Sigmoid colon (tissue), 7 donors: ENCODE data around the gene EFCAB10. TPM values are rescaled to one million over a fixed set of nuclear protein-coding genes. Genes with fewer than 3 reads are reported as not detected.

ENCODE experiments used
- DNase-seq: peaks from one replicate; pipeline ENCODE4 v3.0.0-alpha.2; 2019
- H3K27ac ChIP-seq, 4 donors: fragments of 200-600 bp; sonication (generic); one replicate each; pipeline ENCODE4 v1.5.1; 2016 to 2019; ENCODE audit warnings: mild to moderate bottlenecking in 1 of 4
- H3K27me3 ChIP-seq, 3 donors: fragments of 200-600 bp; sonication (generic); one replicate each; pipeline ENCODE4 v1.5.1; 2019; ENCODE audit warnings: mild to moderate bottlenecking in 1 of 3
- H3K36me3 ChIP-seq, 4 donors: fragments of 200-600 bp; sonication (generic); one replicate each; pipeline ENCODE4 v1.5.1; 2016 to 2019
- H3K4me1 ChIP-seq, 4 donors: fragments of 200-600 bp; sonication (generic); one replicate each; pipeline ENCODE4 v1.5.1; 2017 to 2019
- H3K4me3 ChIP-seq, 4 donors: fragments of 200-600 bp; sonication (generic); one replicate each; pipeline ENCODE4 v1.5.1; 2017 to 2019; ENCODE audit warnings: mild to moderate bottlenecking in 2 of 4, moderate library complexity in 1 of 4
- H3K9me3 ChIP-seq, 4 donors: fragments of 200-600 bp in 3 of 4; sonication (generic) in 3 of 4; one replicate each; pipeline versions ENCODE4 v1.5.1 to v1.6.1; 2013 to 2019
- CTCF ChIP-seq, 4 experiments: fragments of 450-650 bp in 3 of 4; fragments of 200-600 bp in 1 of 4; IDR thresholded peaks; one replicate each; pipeline ENCODE4 v1.5.1; 2016 to 2019; ENCODE audit warnings: antibody characterized with exemption in 4 of 4, mild to moderate bottlenecking in 3 of 4, moderate library complexity in 2 of 4
- EP300 ChIP-seq, 4 donors: sonication (generic); formaldehyde crosslinking; IDR thresholded peaks; one replicate each; pipeline ENCODE4 v1.6.1; 2017; ENCODE audit warnings: antibody characterized with exemption in 4 of 4
- POLR2A ChIP-seq, 2 donors: fragments of 450-650 bp; IDR thresholded peaks; one replicate each; pipeline ENCODE4 v1.6.1; 2016; ENCODE audit warnings: antibody characterized with exemption in 2 of 2, mild to moderate bottlenecking in 2 of 2, moderate library complexity in 2 of 2
- POLR2AphosphoS5 ChIP-seq, 4 donors: sonication (generic); formaldehyde crosslinking; IDR thresholded peaks; one replicate each; pipeline ENCODE4 v1.6.1; 2017; ENCODE audit warnings: antibody characterized with exemption in 4 of 4
- WGBS, 2 donors: extraction: QIAGEN DNeasy Blood & Tissue Kit; methylation state at CpG; one replicate each; pipeline ENCODE4 v1.1.7; 2013; 5-methylcytosine and 5-hydroxymethylcytosine counted together
- intact Hi-C: fragments of 100-400 bp; cut with DNase I; formaldehyde crosslinking; loops from one replicate; pipeline ENCODE4 v1.15.1; 2023
- polyA plus RNA-seq, 3 donors: library from polyadenylated mRNA; stranded (reverse); fragments of 200-250 nt; gene quantifications; one replicate each; pipeline ENCODE4 v1.2.3, GENCODE V29; 2013
- total RNA-seq, 4 donors: library from RNA; depleted of rRNA; stranded (reverse); fragments of >200 nt; gene quantifications; one replicate each; pipeline ENCODE4 v1.1.0, GENCODE V29; 2016
- donor health status: healthy with polysubstance abuse.
- donor health status: Bipolar disorder and iron deficiency.
- donor health status: healthy.

The EFCAB10 gene
- total and polyA plus RNA-seq, 7 donors, result 0.13 TPM; not detected in 6

DNA sequence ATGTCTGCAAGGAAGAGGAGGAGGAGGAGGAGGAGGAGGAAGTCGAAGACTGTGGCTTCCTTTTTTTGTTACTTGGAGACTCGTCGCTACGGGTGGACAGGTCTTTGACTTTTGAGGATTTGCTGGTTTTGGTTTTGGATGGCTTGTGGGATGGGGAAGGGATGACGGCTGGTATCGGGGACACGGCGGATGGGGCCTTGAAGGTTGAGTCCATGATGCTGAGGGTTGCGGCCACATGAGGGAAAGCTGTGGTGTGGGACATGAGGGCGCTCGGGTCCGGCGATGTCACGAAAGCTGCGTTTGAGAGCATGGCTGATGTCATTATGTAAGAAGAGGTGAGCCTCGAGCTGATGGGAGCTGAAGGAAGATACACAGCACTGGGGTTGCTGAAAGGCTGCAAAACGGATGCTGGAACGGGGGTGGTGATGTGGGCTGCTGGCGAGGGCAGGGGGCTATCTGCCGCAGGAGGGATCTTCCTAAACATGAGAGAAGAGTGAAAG, 33.1 kb upstream of the EFCAB10 start:
- H3K27me3 ChIP-seq, result no peaks in the 10 kb centered on the region
- no peak for TF ChIP-seq POLR2A (IDR thresholded peaks at IDR 0.05)
- TF ChIP-seq CTCF (IDR thresholded peaks at IDR 0.05), result no peak
- no peak for TF ChIP-seq POLR2AphosphoS5 (IDR thresholded peaks at IDR 0.05)
- no peak for TF ChIP-seq EP300 (IDR thresholded peaks at IDR 0.05)
- no peak overlapping the region for H3K4me3 ChIP-seq
- H3K9me3 ChIP-seq, result no peaks in the 10 kb centered on the region
- WGBS, 2 donors, result 94 to 95% methylated on average over 20 of the region's 20 CpGs
- peak; percentile 43 for DNase-seq
- H3K4me1 ChIP-seq, result no peaks in the 10 kb centered on the region
- intact Hi-C loops, result no loop called here
- H3K27ac ChIP-seq, result no peak overlapping the region
- peaks cover 12 to 64% (median 20%) of the 10 kb centered on the region in 4 donors for H3K36me3 ChIP-seq

GRCh38 chr7:105613611-105614330, 32.5 kb upstream of the EFCAB10 start:
- Histone ChIP-seq H3K4me1 (no peaks in the 10 kb centered on the region), H3K4me3 (no peak overlapping the region), H3K27ac (no peak overlapping the region), H3K36me3 (peaks cover 12 to 62% (median 20%) of the 10 kb centered on the region in 4 donors), H3K27me3 (no peaks in the 10 kb centered on the region), H3K9me3 (no peaks in the 10 kb centered on the region)
- 95 to 96% methylated on average over 32 of the region's 32 CpGs for WGBS, 2 donors
- TF ChIP-seq CTCF (IDR thresholded peaks at IDR 0.05) (no peak), POLR2A (IDR thresholded peaks at IDR 0.05) (no peak), EP300 (IDR thresholded peaks at IDR 0.05) (no peak), POLR2AphosphoS5 (IDR thresholded peaks at IDR 0.05) (no peak)
- intact Hi-C loops, result no loop called here
- peak; percentile 49 for DNase-seq

DNA sequence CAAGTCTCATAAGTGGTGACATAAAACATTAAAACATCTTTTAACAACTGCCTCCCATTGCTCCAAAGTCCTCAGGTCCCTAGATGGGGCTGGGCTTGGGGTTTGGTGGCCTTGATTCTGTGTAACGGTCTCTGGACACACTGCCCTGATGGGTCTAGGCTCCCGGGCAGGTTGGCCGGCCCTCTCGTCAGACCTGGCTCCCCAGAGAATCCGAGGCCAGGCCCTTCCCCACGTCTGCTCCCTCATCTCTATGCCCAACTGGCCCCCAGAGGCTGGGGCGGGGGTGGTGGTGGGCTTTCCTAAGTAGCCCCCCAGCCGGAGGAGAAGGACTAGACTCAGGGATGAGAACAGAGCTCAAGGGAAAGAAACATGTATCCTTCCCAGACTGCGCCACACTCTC, 31.5 kb upstream of the EFCAB10 start:
- Histone ChIP-seq H3K27ac (no peak overlapping the region), H3K36me3 (peaks cover 12 to 57% (median 18%) of the 10 kb centered on the region in 4 donors), H3K27me3 (no peaks in the 10 kb centered on the region), H3K4me3 (no peak overlapping the region), H3K4me1 (no peaks in the 10 kb centered on the region), H3K9me3 (no peaks in the 10 kb centered on the region)
- TF ChIP-seq POLR2A (IDR thresholded peaks at IDR 0.05) (no peak), POLR2AphosphoS5 (IDR thresholded peaks at IDR 0.05) (no peak), CTCF (IDR thresholded peaks at IDR 0.05) (no peak), EP300 (IDR thresholded peaks at IDR 0.05) (no peak)
- intact Hi-C loops, result no loop called here
- peak; percentile 53 for DNase-seq
- WGBS, 2 donors, result 93 to 95% methylated on average over 9 of the region's 9 CpGs

DNA sequence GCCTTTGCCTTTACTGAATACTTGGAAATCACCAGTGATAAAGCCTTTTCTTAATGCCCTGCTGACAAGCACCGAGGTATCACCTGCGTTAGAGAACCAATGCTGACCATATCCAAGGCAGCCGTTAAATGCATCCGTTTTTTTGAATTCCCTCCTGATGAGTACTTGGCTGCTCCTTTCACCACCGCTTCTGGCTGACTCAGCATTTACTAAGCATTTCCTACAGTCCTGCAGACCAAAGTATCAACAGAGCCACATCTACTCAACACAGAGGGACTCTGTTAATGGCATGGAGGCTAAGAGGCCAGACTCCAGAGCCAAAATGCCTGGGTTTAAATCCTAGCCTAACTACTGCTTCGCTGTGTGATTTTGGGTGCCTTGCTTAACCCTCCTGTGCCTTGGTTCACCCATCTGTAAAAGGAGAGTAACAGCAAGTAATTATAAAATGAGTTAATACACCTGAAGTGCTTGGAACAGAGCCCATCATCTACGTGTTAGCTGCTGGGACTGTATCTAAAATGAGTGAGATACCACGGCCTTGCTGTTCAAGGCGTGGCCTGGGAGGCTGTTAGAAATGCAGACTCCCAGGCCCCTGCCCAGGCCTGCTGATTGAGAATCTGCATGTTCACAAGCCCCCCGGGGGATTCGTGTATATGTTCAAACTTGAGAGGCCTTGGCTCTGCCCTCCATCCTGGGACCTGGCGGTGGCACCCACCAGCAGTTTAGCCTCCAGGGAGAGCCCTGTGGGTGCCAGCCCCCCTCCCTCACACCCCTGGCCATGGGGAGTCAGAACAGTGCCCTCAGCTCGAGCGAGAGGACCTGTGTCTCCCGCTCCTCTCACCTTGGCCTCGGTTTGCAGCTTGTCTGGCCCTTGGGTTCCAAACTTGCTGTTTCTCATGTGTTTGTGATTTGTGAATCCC, 30.8 kb upstream of the EFCAB10 start:
- TF ChIP-seq POLR2A (IDR thresholded peaks at IDR 0.05) (no peak), EP300 (IDR thresholded peaks at IDR 0.05) (no peak), POLR2AphosphoS5 (IDR thresholded peaks at IDR 0.05) (no peak), CTCF (IDR thresholded peaks at IDR 0.05) (no peak)

More for the DNA sequence above, 30.8 kb upstream of the EFCAB10 start:
- peak; percentile 60 for DNase-seq
- WGBS, 2 donors, result 87 to 92% methylated on average over 16 of the region's 16 CpGs
- Histone ChIP-seq H3K36me3 (peaks cover 12 to 55% (median 15%) of the 10 kb centered on the region in 4 donors), H3K4me1 (no peaks in the 10 kb centered on the region), H3K4me3 (no peak overlapping the region), H3K9me3 (no peaks in the 10 kb centered on the region), H3K27me3 (no peaks in the 10 kb centered on the region), H3K27ac (no peak overlapping the region)
- intact Hi-C loops, result no loop called here
